Activated CD8-positive, alpha-beta T cell treated with anti-CD3 and anti-CD28 coated beads, Interleukin-2, amount 10 ng/mL, durations not matched to agents 7 days and 5 days (primary cell): Measurements from ENCODE around the gene SP140. TPM values are rescaled to one million over a fixed set of nuclear protein-coding genes. Genes with fewer than 3 reads are reported as not detected.
A peak's percentile ranks its signal among the peaks of the same experiment; 100 is the strongest.

Experiments used
- ATAC-seq: fragments of 150-1000 bp; cut with Tn5 transposase; one replicate; pipeline ENCODE4 v1.10.0; 2021; ENCODE audit warnings: moderate library complexity
- CTCF ChIA-PET: fragments of 350-600 bp; sonication (Branson Sonifier 250); formaldehyde crosslinking; loops from one replicate; lab custom pipeline; 2021; ENCODE audit warnings: antibody characterized with exemption; lab: Charles Lee
- POLR2A ChIA-PET: fragments of 350-600 bp; sonication (Branson Sonifier 250); formaldehyde crosslinking; loops from one replicate; lab custom pipeline; 2021; ENCODE audit warnings: antibody characterized with exemption; lab: Charles Lee
- DNase-seq: peaks from one replicate; pipeline ENCODE4 v3.0.0-alpha.2; 2020
- H3K27ac Mint-ChIP-seq: one replicate; pipeline ENCODE4 v1.8.0; 2021; ENCODE audit warnings: mild to moderate bottlenecking, mixed read lengths
- H3K27me3 Mint-ChIP-seq: one replicate; pipeline ENCODE4 v1.8.0; 2021; ENCODE audit warnings: low read depth, mixed read lengths
- H3K36me3 Mint-ChIP-seq: one replicate; pipeline ENCODE4 v1.8.0; 2021; ENCODE audit warnings: low read depth, mixed read lengths
- H3K4me1 Mint-ChIP-seq: one replicate; pipeline ENCODE4 v1.8.0; 2021; ENCODE audit warnings: low read depth, mixed read lengths
- H3K4me3 Mint-ChIP-seq: one replicate; pipeline ENCODE4 v1.8.0; 2021; ENCODE audit warnings: mild to moderate bottlenecking, mixed read lengths
- H3K9me3 Mint-ChIP-seq: one replicate; pipeline ENCODE4 v1.8.0; 2022; ENCODE audit warnings: mixed read lengths; ENCODE audit not compliant: insufficient read depth
- total RNA-seq, 2 experiments: library from RNA; stranded (reverse); gene quantifications; one replicate each; pipeline ENCODE4 v1.2.3, GENCODE V29; 2021

Gene SP140
- total RNA-seq, 2 experiments from 2014 or later: 57.5 to 58.3 TPM

- H3K27ac Mint-ChIP-seq: peak overlapping the region; percentile 90
- H3K36me3 Mint-ChIP-seq: peaks cover 38% of the 10 kb centered on the region
- peaks cover 85% of the 10 kb centered on the region for H3K4me1 Mint-ChIP-seq
- POLR2A ChIA-PET: interaction anchor here (0.6 to 2.8 kb wide), 14 partner anchors 11 to 1735 kb away, joined by 3 to 10 read pairs (median 5); partner anchors contain the start of genes DIS3L2 and SP140L
- peaks cover 14% of the 10 kb centered on the region for H3K9me3 Mint-ChIP-seq
- CTCF ChIA-PET: interaction anchor here (1.1 kb wide), 1 partner anchor 29 kb away, joined by 4 read pairs; no protein-coding TSS in a partner anchor
- no peak for DNase-seq
- H3K27me3 Mint-ChIP-seq: no peaks in the 10 kb centered on the region
- H3K4me3 Mint-ChIP-seq: peak overlapping the region; percentile 80
- ATAC-seq: peak; percentile 36
Measured at GRCh38 chr2:230226051-230226551, 565 bp downstream of the SP140 start.

DNA sequence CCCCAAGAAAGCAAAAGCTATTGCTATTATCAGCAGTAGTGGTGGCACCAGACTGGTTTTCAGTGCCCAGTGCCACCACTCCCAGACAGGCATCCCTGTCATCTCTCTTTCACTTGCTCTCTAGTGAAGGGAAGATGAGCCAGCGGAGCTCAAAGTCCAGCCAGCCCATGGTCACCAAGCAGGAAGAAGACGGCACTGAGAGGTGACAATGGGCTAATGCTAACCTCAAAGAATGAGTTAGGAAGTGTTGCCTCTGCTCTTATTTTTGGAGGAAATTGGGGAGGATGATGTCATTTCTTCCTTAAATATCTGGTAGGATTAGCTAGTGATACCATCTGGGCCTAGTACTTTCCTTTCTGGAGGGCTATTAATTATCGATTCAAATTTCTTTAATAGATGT lies 1.7 kb downstream of the SP140 start:
- ATAC-seq (peak; percentile 4), DNase-seq (no peak)
- H3K9me3 Mint-ChIP-seq: peaks cover 19% of the 10 kb centered on the region
- peak overlapping the region; percentile 78 for H3K4me3 Mint-ChIP-seq
- H3K4me1 Mint-ChIP-seq: peaks cover 86% of the 10 kb centered on the region
- H3K27me3 Mint-ChIP-seq: no peaks in the 10 kb centered on the region
- peaks cover 47% of the 10 kb centered on the region for H3K36me3 Mint-ChIP-seq
- peak overlapping the region; percentile 84 for H3K27ac Mint-ChIP-seq
- CTCF ChIA-PET: interaction anchor here (0.7 to 1.8 kb wide), 3 partner anchors 9 to 95 kb away, joined by 3 to 5 read pairs (median 3); no protein-coding TSS in a partner anchor
- POLR2A ChIA-PET: interaction anchor here (1.2 to 2.8 kb wide), 5 partner anchors 27 to 221 kb away, joined by 5 to 15 read pairs (median 6); no protein-coding TSS in a partner anchor

GRCh38 chr2:230230087-230230486 lies 4.6 kb downstream of the SP140 start:
- no peak for DNase-seq
- no peaks in the 10 kb centered on the region for H3K27me3 Mint-ChIP-seq
- POLR2A ChIA-PET: interaction anchor here (0.6 kb wide), 1 partner anchor 14 kb away, joined by 3 read pairs; no protein-coding TSS in a partner anchor
- H3K4me3 Mint-ChIP-seq: peak overlapping the region; percentile 10
- peaks cover 52% of the 10 kb centered on the region for H3K36me3 Mint-ChIP-seq
- H3K4me1 Mint-ChIP-seq: peaks cover 71% of the 10 kb centered on the region
- no peak for ATAC-seq
- CTCF ChIA-PET: no interaction called here
- no peak overlapping the region for H3K27ac Mint-ChIP-seq
- peaks cover 19% of the 10 kb centered on the region for H3K9me3 Mint-ChIP-seq

- Mint-ChIP-seq H3K36me3 (peaks cover 57% of the 10 kb centered on the region), H3K27me3 (no peaks in the 10 kb centered on the region), H3K9me3 (peaks cover 19% of the 10 kb centered on the region), H3K27ac (no peak overlapping the region), H3K4me1 (peaks cover 70% of the 10 kb centered on the region), H3K4me3 (peak overlapping the region; percentile 10)
- ChIA-PET POLR2A (no interaction called here), CTCF (no interaction called here)
- ATAC-seq (no peak), DNase-seq (no peak)
Measured at GRCh38 chr2:230230496-230231200, 5.1 kb downstream of the SP140 start.

DNA sequence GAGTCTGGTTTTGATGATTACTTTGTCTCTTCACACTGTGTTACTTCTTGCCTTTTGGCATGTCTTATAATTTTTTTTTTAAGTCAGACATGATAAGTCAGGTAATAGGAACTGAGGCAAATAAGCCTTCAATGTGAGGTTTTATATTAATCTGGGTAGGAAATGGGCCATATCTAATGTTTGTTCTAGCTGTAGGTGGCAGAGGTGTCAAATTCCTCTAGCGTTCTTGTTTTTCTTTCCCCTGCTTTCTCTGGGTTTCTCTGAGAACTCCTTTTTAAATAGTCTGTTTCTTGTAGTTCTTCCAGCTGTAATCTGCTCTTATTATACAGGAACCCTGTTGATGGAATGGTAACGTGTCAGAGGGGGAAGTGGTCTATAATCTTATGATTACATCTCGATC lies 5.7 kb downstream of the SP140 start:
- ATAC-seq (no peak), DNase-seq (no peak)
- POLR2A ChIA-PET: no interaction called here
- Mint-ChIP-seq H3K4me1 (peaks cover 64% of the 10 kb centered on the region), H3K27ac (no peak overlapping the region), H3K27me3 (no peaks in the 10 kb centered on the region), H3K4me3 (no peak overlapping the region), H3K36me3 (peaks cover 58% of the 10 kb centered on the region), H3K9me3 (peaks cover 19% of the 10 kb centered on the region)
- CTCF ChIA-PET: no interaction called here

DNA sequence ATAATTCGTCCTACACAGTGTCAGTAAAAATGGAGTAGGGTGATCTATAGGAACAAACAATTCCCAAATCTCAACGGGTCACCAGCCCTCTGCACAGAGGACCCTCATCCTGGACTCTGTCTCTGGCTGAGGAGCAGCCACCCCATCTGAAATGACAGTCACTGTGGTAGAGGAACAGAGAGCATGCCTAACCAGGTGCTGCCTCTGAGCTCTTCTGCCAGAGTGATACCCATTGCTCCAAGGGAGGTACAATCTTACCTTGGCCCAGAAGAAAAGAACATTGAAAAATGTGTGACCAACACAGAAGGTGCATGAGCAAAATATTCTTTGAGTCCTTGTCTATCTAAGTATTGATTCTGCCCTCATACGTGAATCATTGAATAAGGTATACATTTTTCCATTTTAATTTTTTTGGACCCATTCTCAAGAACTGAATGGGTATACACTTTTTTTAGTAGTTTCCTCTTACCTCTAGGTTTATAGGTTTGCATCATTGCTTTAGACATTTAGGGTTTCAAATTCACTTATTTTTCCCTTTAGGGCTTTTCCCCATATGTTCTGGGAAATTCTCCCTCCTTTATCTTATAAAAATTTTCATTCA lies 8.7 kb downstream of the SP140 start:
- Mint-ChIP-seq H3K9me3 (peaks cover 19% of the 10 kb centered on the region), H3K27me3 (no peaks in the 10 kb centered on the region), H3K4me1 (peaks cover 44% of the 10 kb centered on the region), H3K4me3 (no peak overlapping the region), H3K27ac (no peak overlapping the region), H3K36me3 (peaks cover 71% of the 10 kb centered on the region)
- ChIA-PET POLR2A (no interaction called here), CTCF (no interaction called here)
- ATAC-seq (peak; percentile 49), DNase-seq (no peak)

GRCh38 chr2:230234845-230235244 lies 9.3 kb downstream of the SP140 start:
- H3K4me3 Mint-ChIP-seq: no peak overlapping the region
- CTCF ChIA-PET: no interaction called here

DNA sequence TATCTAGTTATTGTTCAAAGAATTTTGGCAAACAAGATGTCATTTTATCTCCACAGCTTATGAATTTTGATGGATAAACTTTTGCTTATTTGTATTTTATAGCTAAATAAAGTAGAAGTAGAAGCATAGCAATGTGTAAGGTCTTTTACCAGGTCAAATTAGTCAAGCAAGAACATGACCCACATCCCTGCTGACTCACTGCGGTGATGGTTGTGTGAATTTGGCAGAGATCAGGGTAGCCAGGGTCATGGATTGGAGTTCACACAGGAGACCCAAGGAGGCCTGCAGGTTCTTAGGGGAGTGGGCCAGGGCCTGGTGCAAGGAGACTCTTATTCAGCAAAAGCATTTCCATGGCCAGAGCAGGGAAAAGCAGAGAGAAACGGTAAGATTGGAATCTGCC lies 18.7 kb downstream of the SP140 start:
- no peak for DNase-seq

More at GRCh38 chr2:230234845-230235244, 9.3 kb downstream of the SP140 start:
- POLR2A ChIA-PET: no interaction called here
- Mint-ChIP-seq H3K36me3 (peaks cover 72% of the 10 kb centered on the region), H3K27me3 (no peaks in the 10 kb centered on the region), H3K27ac (no peak overlapping the region), H3K9me3 (peaks cover 17% of the 10 kb centered on the region), H3K4me1 (peaks cover 41% of the 10 kb centered on the region)
- ATAC-seq (no peak), DNase-seq (no peak)

DNA sequence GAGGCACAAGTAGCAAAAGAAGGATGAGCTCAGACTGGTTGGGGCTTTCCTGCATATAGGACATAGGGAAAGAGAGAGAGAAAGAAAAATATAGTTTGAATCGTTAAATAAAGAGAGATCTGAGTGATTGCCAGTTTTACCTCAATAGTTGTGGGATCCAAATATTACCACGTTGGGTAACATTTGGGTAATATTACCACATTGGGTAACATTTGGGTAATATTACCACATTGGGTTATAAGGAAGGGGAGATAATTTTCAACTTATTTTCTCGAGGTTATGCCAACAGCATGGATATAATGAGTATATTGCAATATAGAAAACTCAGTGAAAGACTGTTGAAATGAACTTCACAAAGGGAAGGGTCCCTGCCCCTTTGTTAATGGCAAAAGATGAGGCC lies 20.7 kb downstream of the SP140 start:
- ChIA-PET POLR2A (no interaction called here), CTCF (no interaction called here)
- no peak for ATAC-seq
- no peak for DNase-seq
- Mint-ChIP-seq H3K27me3 (no peaks in the 10 kb centered on the region), H3K9me3 (no peaks in the 10 kb centered on the region), H3K27ac (no peak overlapping the region), H3K36me3 (peaks cover 23% of the 10 kb centered on the region), H3K4me3 (no peak overlapping the region), H3K4me1 (no peaks in the 10 kb centered on the region)

More for the DNA sequence above, 18.7 kb downstream of the SP140 start:
- Mint-ChIP-seq H3K9me3 (no peaks in the 10 kb centered on the region), H3K27ac (no peak overlapping the region), H3K36me3 (peaks cover 34% of the 10 kb centered on the region), H3K4me3 (no peak overlapping the region), H3K27me3 (no peaks in the 10 kb centered on the region), H3K4me1 (no peaks in the 10 kb centered on the region)
- no peak for ATAC-seq
- ChIA-PET CTCF (no interaction called here), POLR2A (interaction anchor here (1.0 kb wide), 1 partner anchor 9 kb away, joined by 4 read pairs; no protein-coding TSS in a partner anchor)

- H3K4me3 Mint-ChIP-seq: no peak overlapping the region
- ATAC-seq (no peak), DNase-seq (no peak)
- ChIA-PET CTCF (interaction anchor here (1.0 kb wide), 1 partner anchor 25 kb away, joined by 3 read pairs; no protein-coding TSS in a partner anchor), POLR2A (no interaction called here)
- no peaks in the 10 kb centered on the region for H3K9me3 Mint-ChIP-seq
- H3K4me1 Mint-ChIP-seq: no peaks in the 10 kb centered on the region
- peaks cover 6% of the 10 kb centered on the region for H3K36me3 Mint-ChIP-seq
- H3K27me3 Mint-ChIP-seq: no peaks in the 10 kb centered on the region
- no peak overlapping the region for H3K27ac Mint-ChIP-seq
Measured at GRCh38 chr2:230250231-230250630, 24.7 kb downstream of the SP140 start.

- ATAC-seq (peak; percentile 77), DNase-seq (peak; percentile 48)
- H3K27ac Mint-ChIP-seq: no peak overlapping the region
- POLR2A ChIA-PET: interaction anchor here (0.6 to 1.9 kb wide), 10 partner anchors 8 to 164 kb away, joined by 3 to 15 read pairs (median 3); partner anchors contain the start of genes SP100, SP110 and SP140
- peaks cover 19% of the 10 kb centered on the region for H3K4me1 Mint-ChIP-seq
- H3K4me3 Mint-ChIP-seq: no peak overlapping the region
- H3K36me3 Mint-ChIP-seq: peaks cover 27% of the 10 kb centered on the region
- no peaks in the 10 kb centered on the region for H3K9me3 Mint-ChIP-seq
- no peaks in the 10 kb centered on the region for H3K27me3 Mint-ChIP-seq
- CTCF ChIA-PET: interaction anchor here (0.7 to 1.4 kb wide), 3 partner anchors 22 to 73 kb away, joined by 3 to 4 read pairs (median 3); partner anchors contain the start of genes SP140 and SP140L
Measured at GRCh38 chr2:230254152-230254881, 28.8 kb downstream of the SP140 start.
